Fibroblast of mammary gland (primary cell): ENCODE data around the gene PLAAT3.

Experiments used
- DNase-seq: peaks from one replicate; pipeline ENCODE4 v3.0.0-alpha.2; 2010; ENCODE audit warnings: low read depth
- H3K4me3 ChIP-seq: 2 replicates; pipeline ENCODE4 v1.5.1; 2011; ENCODE audit warnings: low read depth, mild to moderate bottlenecking, low read length, moderate library complexity; ENCODE audit not compliant: control insufficient read depth
- CTCF ChIP-seq: conservative IDR thresholded peaks from 2 replicates; pipeline ENCODE4 v1.5.1; 2011; ENCODE audit warnings: low read depth, low read length, inconsistent platforms; ENCODE audit not compliant: control insufficient read depth, insufficient read depth

Gene PLAAT3

GRCh38 chr11:63598556-63598955 is 15.7 kb downstream of the PLAAT3 start:
- no peak for DNase-seq
- TF ChIP-seq CTCF: no peak
- H3K4me3 ChIP-seq: no peak overlapping the region

- no peak overlapping the region for H3K4me3 ChIP-seq
- TF ChIP-seq CTCF: no peak
- DNase-seq: peak; percentile 46
These were observed 18.9 kb downstream of the PLAAT3 start for GRCh38 chr11:63595296-63595695.

GRCh38 chr11:63592975-63593395 is 21.2 kb downstream of the PLAAT3 start:
- no peak overlapping the region for H3K4me3 ChIP-seq
- peak; percentile 41 for DNase-seq
- peak; percentile 74 for TF ChIP-seq CTCF

- no peak overlapping the region for H3K4me3 ChIP-seq
- TF ChIP-seq CTCF: no peak
- DNase-seq: no peak
These were observed 24.0 kb downstream of the PLAAT3 start for GRCh38 chr11:63590024-63590788.

GRCh38 chr11:63589000-63589399 is 25.2 kb downstream of the PLAAT3 start:
- no peak for DNase-seq
- no peak overlapping the region for H3K4me3 ChIP-seq
- no peak for TF ChIP-seq CTCF

- DNase-seq: no peak
These were observed 27.6 kb downstream of the PLAAT3 start for GRCh38 chr11:63586451-63587166.

More at GRCh38 chr11:63586451-63587166, 27.6 kb downstream of the PLAAT3 start:
- TF ChIP-seq CTCF: no peak
- H3K4me3 ChIP-seq: no peak overlapping the region
